Muscle of leg (tissue), 9 donors: ENCODE data around the gene KAT2A. TPM values are rescaled to one million over a fixed set of nuclear protein-coding genes. Genes with fewer than 3 reads are reported as not detected.

Experiments used
- polyA plus RNA-seq, 8 donors: library from polyadenylated mRNA; unstranded; fragments of 120-200 nt; gene quantifications; one replicate each; pipeline versions ENCODE4 v1.2.1 to v1.2.3, GENCODE V29; 2013; ENCODE audit warnings: inconsistent platforms in 1 of 8, low replicate concordance in 1 of 8; ENCODE audit not compliant: insufficient read length in 8 of 8, insufficient read depth in 1 of 8
- total RNA-seq: library from RNA; stranded (reverse); fragments of 120-200 nt; gene quantifications from one replicate; pipeline ENCODE4 v1.2.4, GENCODE V29; 2013

The KAT2A gene
- total and polyA plus RNA-seq, 9 donors, result 16.7 to 62.0 (median 46.3) TPM

Other genes starting within 250 kb of the KAT2A start
- 39.6 TPM for gene ACLY, start 202.4 kb downstream of the KAT2A start, total RNA-seq
- 10 to 100 TPM; 46.3 to 81.6 (median 60.5) TPM for gene ACLY, start 202.4 kb downstream of the KAT2A start, polyA plus RNA-seq
- gene ODAD4, start 190.8 kb downstream of the KAT2A start, total RNA-seq, result 0.44 TPM
- gene ODAD4, start 190.8 kb downstream of the KAT2A start, polyA plus RNA-seq, result 1 to 10 TPM in 3 of 8 donors, under 1 TPM in 5; 0.71 to 1.9 (median 0.97) TPM
- 25.8 TPM for gene CNP, start 154.6 kb downstream of the KAT2A start, total RNA-seq
- 10 to 100 TPM; 38.8 to 77.5 (median 51.8) TPM for gene CNP, start 154.6 kb downstream of the KAT2A start, polyA plus RNA-seq
- gene DNAJC7, start 103.9 kb downstream of the KAT2A start, total RNA-seq, result 58.3 TPM
- gene DNAJC7, start 103.9 kb downstream of the KAT2A start, polyA plus RNA-seq, result 100 to 1,000 TPM in 4 of 8 donors, 10 to 100 TPM in 4; 87.0 to 113 (median 102) TPM
- gene NKIRAS2, start 101.3 kb downstream of the KAT2A start, total RNA-seq, result 35.0 TPM
- 10 to 100 TPM; 36.7 to 55.8 (median 49.0) TPM for gene NKIRAS2, start 101.3 kb downstream of the KAT2A start, polyA plus RNA-seq
- gene C17orf113, start 70.8 kb downstream of the KAT2A start, total RNA-seq, result 1.5 TPM
- gene C17orf113, start 70.8 kb downstream of the KAT2A start, polyA plus RNA-seq, result 1 to 10 TPM in 7 of 8 donors, under 1 TPM in 1; 0.93 to 1.8 (median 1.3) TPM
- 2.8 TPM for gene ZNF385C, start 22.9 kb downstream of the KAT2A start, total RNA-seq
- gene ZNF385C, start 22.9 kb downstream of the KAT2A start, polyA plus RNA-seq, result 10 to 100 TPM in 1 of 8 donors, 1 to 10 TPM in 7; 6.3 to 10.0 (median 7.7) TPM
- 8.1 TPM for gene DHX58, start 8.7 kb downstream of the KAT2A start, total RNA-seq
- 1 to 10 TPM; 4.2 to 6.6 (median 5.2) TPM for gene DHX58, start 8.7 kb downstream of the KAT2A start, polyA plus RNA-seq
- 0.13 TPM for gene HSPB9, start 1.4 kb upstream of the KAT2A start, total RNA-seq
- gene HSPB9, start 1.4 kb upstream of the KAT2A start, polyA plus RNA-seq, result under 1 TPM; 0.11 to 0.41 (median 0.21) TPM
- gene RAB5C, start 33.6 kb upstream of the KAT2A start, total RNA-seq, result 38.3 TPM
- 10 to 100 TPM; 63.0 to 90.4 (median 75.2) TPM for gene RAB5C, start 33.6 kb upstream of the KAT2A start, polyA plus RNA-seq
- gene KCNH4, start 59.8 kb upstream of the KAT2A start, total RNA-seq, result not detected
- under 1 TPM in 3 of 8 donors, not detected in 5; 0.04 to 0.05 (median 0.05) TPM for gene KCNH4, start 59.8 kb upstream of the KAT2A start, polyA plus RNA-seq
- gene HCRT, start 64.1 kb upstream of the KAT2A start, total RNA-seq, result 0.13 TPM
- gene HCRT, start 64.1 kb upstream of the KAT2A start, polyA plus RNA-seq, result under 1 TPM; 0.33 to 0.94 (median 0.64) TPM
- 9.3 TPM for gene GHDC, start 73.1 kb upstream of the KAT2A start, total RNA-seq
- 10 to 100 TPM in 5 of 8 donors, 1 to 10 TPM in 3; 8.2 to 15.8 (median 10.9) TPM for gene GHDC, start 73.1 kb upstream of the KAT2A start, polyA plus RNA-seq
- gene STAT5B, start 155.0 kb upstream of the KAT2A start, total RNA-seq, result 27.0 TPM
- 10 to 100 TPM; 29.8 to 41.1 (median 36.1) TPM for gene STAT5B, start 155.0 kb upstream of the KAT2A start, polyA plus RNA-seq
- 12.8 TPM for gene STAT5A, start 167.1 kb upstream of the KAT2A start, total RNA-seq
- 10 to 100 TPM; 15.3 to 20.4 (median 17.3) TPM for gene STAT5A, start 167.1 kb upstream of the KAT2A start, polyA plus RNA-seq